ENCODE measurements around the gene DMPK. TPM values are rescaled to one million over a fixed set of nuclear protein-coding genes. Genes with fewer than 3 reads are reported as not detected.

The DMPK gene
- polyA plus RNA-seq, 4 donors: 12.7 to 42.2 (median 21.6) TPM

GRCh38 chr19:45779231-45780145 lies 2.8 kb downstream of the DMPK start:
- DNase-seq (peak; percentile 92 to 94), FAIRE-seq (no peak)
- peaks cover 0 to 50% (median 0%) of the 10 kb centered on the region in 3 donors for H3K36me3 ChIP-seq (ENCODE audit: control insufficient read depth in 3 of 3, insufficient read depth in 2 of 3, low read depth in 1 of 3, low read length in 3 of 3)
- 2 to 11% (median 6%) methylated on average over 46 to 48 of the region's 48 CpGs for WGBS, 3 donors
- H3K9me3 ChIP-seq (ENCODE audit: control insufficient read depth in 2 of 2, insufficient read depth in 1 of 2, low read depth in 1 of 2, low read length in 1 of 2): no peaks in the 10 kb centered on the region
- H3K4me3 ChIP-seq (ENCODE audit: low read depth in 1 of 3, low read length in 3 of 3): peak overlapping the region in 2 of 3 donors; percentile 27 to 34
- H3K27me3 ChIP-seq (ENCODE audit: control insufficient read depth in 3 of 3, insufficient read depth in 3 of 3, low read length in 3 of 3): no peaks in the 10 kb centered on the region
- peaks cover 0 to 33% (median 5%) of the 10 kb centered on the region in 3 donors for H3K4me1 ChIP-seq (ENCODE audit: control insufficient read depth in 3 of 3, insufficient read depth in 2 of 3, low read depth in 1 of 3, low read length in 2 of 3)
- peak overlapping the region in 1 of 3 donors; percentile 46 for H3K27ac ChIP-seq (ENCODE audit: low read depth in 1 of 3, low read length in 2 of 3)

DNA sequence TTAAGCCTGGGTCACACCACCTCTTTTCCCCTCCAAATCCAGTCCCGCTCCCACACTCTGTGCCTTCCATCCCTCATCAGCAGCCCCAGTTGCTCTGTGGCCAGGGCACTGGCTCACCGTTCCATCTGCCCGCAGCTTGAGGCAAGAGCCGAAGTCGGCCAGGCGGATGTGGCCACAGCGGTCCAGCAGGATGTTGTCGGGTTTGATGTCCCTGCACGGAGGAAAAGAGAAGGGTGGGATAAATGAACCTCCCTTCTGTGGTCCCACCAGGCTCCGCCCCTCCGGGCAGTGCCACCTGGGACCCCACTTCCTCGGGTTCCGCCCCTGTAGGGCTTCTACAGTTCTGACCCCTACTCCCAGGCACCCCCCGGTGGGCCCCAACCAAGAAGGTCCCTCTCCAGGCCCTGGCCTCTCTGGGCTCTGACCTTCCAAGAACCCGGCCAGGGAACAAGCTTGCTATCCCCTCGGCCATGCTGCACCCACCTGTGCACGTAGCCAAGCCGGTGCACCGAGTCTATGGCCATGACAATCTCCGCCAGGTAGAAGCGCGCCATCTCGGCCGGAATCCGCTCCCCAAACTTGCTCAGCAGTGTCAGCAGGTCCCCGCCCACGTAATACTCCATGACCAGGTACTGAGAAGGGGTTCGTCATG lies 4.2 kb downstream of the DMPK start:
- H3K4me3 ChIP-seq (ENCODE audit: low read depth in 1 of 3, low read length in 3 of 3): no peak overlapping the region
- peaks cover 0 to 44% (median 0%) of the 10 kb centered on the region in 3 donors for H3K36me3 ChIP-seq (ENCODE audit: control insufficient read depth in 3 of 3, insufficient read depth in 2 of 3, low read depth in 1 of 3, low read length in 3 of 3)
- FAIRE-seq: no peak
- H3K9me3 ChIP-seq (ENCODE audit: control insufficient read depth in 2 of 2, insufficient read depth in 1 of 2, low read depth in 1 of 2, low read length in 1 of 2): no peaks in the 10 kb centered on the region
- H3K27me3 ChIP-seq (ENCODE audit: control insufficient read depth in 3 of 3, insufficient read depth in 3 of 3, low read length in 3 of 3): no peaks in the 10 kb centered on the region
- 89 to 94% (median 90%) methylated on average over 27 to 28 of the region's 28 CpGs for WGBS, 3 donors
- peaks cover 0 to 41% (median 6%) of the 10 kb centered on the region in 3 donors for H3K4me1 ChIP-seq (ENCODE audit: control insufficient read depth in 3 of 3, insufficient read depth in 2 of 3, low read depth in 1 of 3, low read length in 2 of 3)
- DNase-seq: no peak
- no peak overlapping the region for H3K27ac ChIP-seq (ENCODE audit: low read depth in 1 of 3, low read length in 2 of 3)

DNA sequence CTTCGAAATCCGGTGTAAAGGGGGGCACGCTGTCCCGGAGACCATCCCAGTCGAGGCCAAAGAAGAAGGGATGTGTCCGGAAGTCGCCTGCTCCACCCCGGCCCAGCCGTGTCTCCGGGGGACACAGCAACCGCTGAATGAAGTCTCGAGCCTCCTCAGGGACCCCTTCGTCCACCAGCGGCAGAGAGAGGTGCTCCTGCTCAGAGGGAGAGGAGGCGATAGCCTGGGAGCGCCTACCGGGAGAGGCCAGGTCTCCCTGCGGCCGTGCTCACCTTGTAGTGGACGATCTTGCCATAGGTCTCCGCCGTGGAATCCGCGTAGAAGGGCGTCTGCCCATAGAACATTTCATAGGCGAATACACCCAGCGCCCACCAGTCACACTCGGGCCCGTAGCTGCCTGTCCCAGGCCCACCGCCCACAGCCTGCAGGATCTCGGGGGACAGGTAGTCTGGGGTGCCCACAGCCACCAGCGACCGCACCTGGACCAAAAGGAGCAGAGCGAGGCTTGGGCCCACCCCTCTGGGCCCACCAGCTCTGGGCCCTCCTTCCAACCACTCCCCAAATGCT lies 4.8 kb downstream of the DMPK start:
- Histone ChIP-seq H3K4me1 (ENCODE audit: control insufficient read depth in 3 of 3, insufficient read depth in 2 of 3, low read depth in 1 of 3, low read length in 2 of 3) (peaks cover 6 to 48% (median 8%) of the 10 kb centered on the region in 3 donors), H3K9me3 (ENCODE audit: control insufficient read depth in 2 of 2, insufficient read depth in 1 of 2, low read depth in 1 of 2, low read length in 1 of 2) (no peaks in the 10 kb centered on the region), H3K27ac (ENCODE audit: low read depth in 1 of 3, low read length in 2 of 3) (no peak overlapping the region), H3K27me3 (ENCODE audit: control insufficient read depth in 3 of 3, insufficient read depth in 3 of 3, low read length in 3 of 3) (no peaks in the 10 kb centered on the region), H3K36me3 (ENCODE audit: control insufficient read depth in 3 of 3, insufficient read depth in 2 of 3, low read depth in 1 of 3, low read length in 3 of 3) (peaks cover 0 to 48% (median 0%) of the 10 kb centered on the region in 3 donors), H3K4me3 (ENCODE audit: low read depth in 1 of 3, low read length in 3 of 3) (no peak overlapping the region)
- WGBS, 3 donors: 94 to 97% (median 95%) methylated on average over 33 to 34 of the region's 34 CpGs
- DNase-seq (no peak), FAIRE-seq (no peak)

GRCh38 chr19:45774765-45775164 lies 7.5 kb downstream of the DMPK start:
- Histone ChIP-seq H3K9me3 (ENCODE audit: control insufficient read depth in 2 of 2, insufficient read depth in 1 of 2, low read depth in 1 of 2, low read length in 1 of 2) (no peaks in the 10 kb centered on the region), H3K4me3 (ENCODE audit: low read depth in 1 of 3, low read length in 3 of 3) (no peak overlapping the region), H3K27me3 (ENCODE audit: control insufficient read depth in 3 of 3, insufficient read depth in 3 of 3, low read length in 3 of 3) (no peaks in the 10 kb centered on the region), H3K27ac (ENCODE audit: low read depth in 1 of 3, low read length in 2 of 3) (peak overlapping the region in 1 of 3 donors; percentile 21), H3K36me3 (ENCODE audit: control insufficient read depth in 3 of 3, insufficient read depth in 2 of 3, low read depth in 1 of 3, low read length in 3 of 3) (peaks cover 0 to 64% (median 0%) of the 10 kb centered on the region in 3 donors), H3K4me1 (ENCODE audit: control insufficient read depth in 3 of 3, insufficient read depth in 2 of 3, low read depth in 1 of 3, low read length in 2 of 3) (peaks cover 7 to 49% (median 11%) of the 10 kb centered on the region in 3 donors)
- no peak for FAIRE-seq
- DNase-seq: peak in 1 of 2 donors; percentile 64
- WGBS, 3 donors: 77 to 83% (median 80%) methylated on average over 9 of the region's 9 CpGs

- Histone ChIP-seq H3K27me3 (ENCODE audit: control insufficient read depth in 3 of 3, insufficient read depth in 3 of 3, low read length in 3 of 3) (no peaks in the 10 kb centered on the region), H3K36me3 (ENCODE audit: control insufficient read depth in 3 of 3, insufficient read depth in 2 of 3, low read depth in 1 of 3, low read length in 3 of 3) (peaks cover 0 to 56% (median 0%) of the 10 kb centered on the region in 3 donors), H3K4me3 (ENCODE audit: low read depth in 1 of 3, low read length in 3 of 3) (no peak overlapping the region), H3K27ac (ENCODE audit: low read depth in 1 of 3, low read length in 2 of 3) (peak overlapping the region in 2 of 3 donors; percentile 15 to 63), H3K4me1 (ENCODE audit: control insufficient read depth in 3 of 3, insufficient read depth in 2 of 3, low read depth in 1 of 3, low read length in 2 of 3) (peaks cover 3 to 40% (median 11%) of the 10 kb centered on the region in 3 donors), H3K9me3 (ENCODE audit: control insufficient read depth in 2 of 2, insufficient read depth in 1 of 2, low read depth in 1 of 2, low read length in 1 of 2) (no peaks in the 10 kb centered on the region)
- peak; percentile 27 to 48 for DNase-seq
- 4 to 24% (median 12%) methylated on average over 2 of the region's 2 CpGs for WGBS, 3 donors
- FAIRE-seq: no peak
These were observed 8.9 kb downstream of the DMPK start for GRCh38 chr19:45773384-45773783.

DNA sequence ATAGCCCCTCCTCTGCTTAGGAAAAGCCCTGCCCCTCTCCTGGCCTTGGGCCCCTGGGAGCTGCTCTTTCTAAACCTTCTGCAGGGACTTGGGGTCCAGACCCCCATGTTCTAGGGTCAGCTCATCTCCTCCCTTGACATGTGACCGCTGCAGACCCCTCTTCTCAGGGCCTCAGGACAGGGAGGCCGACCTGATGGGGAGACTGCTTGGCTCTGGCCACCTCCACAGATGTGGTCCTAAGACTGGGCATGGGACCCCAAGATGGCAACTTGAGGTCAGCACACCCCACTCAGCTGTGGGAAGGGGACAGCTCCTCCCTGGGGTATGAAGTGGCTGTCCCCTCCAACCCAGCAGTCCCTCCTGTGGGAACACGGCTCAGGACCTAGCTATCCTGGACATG lies 9.4 kb downstream of the DMPK start:
- Histone ChIP-seq H3K27ac (ENCODE audit: low read depth in 1 of 3, low read length in 2 of 3) (peak overlapping the region; percentile 15 to 69 (median 63)), H3K4me3 (ENCODE audit: low read depth in 1 of 3, low read length in 3 of 3) (no peak overlapping the region), H3K9me3 (ENCODE audit: control insufficient read depth in 2 of 2, insufficient read depth in 1 of 2, low read depth in 1 of 2, low read length in 1 of 2) (no peaks in the 10 kb centered on the region), H3K27me3 (ENCODE audit: control insufficient read depth in 3 of 3, insufficient read depth in 3 of 3, low read length in 3 of 3) (no peaks in the 10 kb centered on the region), H3K36me3 (ENCODE audit: control insufficient read depth in 3 of 3, insufficient read depth in 2 of 3, low read depth in 1 of 3, low read length in 3 of 3) (peaks cover 0 to 51% (median 0%) of the 10 kb centered on the region in 3 donors), H3K4me1 (ENCODE audit: control insufficient read depth in 3 of 3, insufficient read depth in 2 of 3, low read depth in 1 of 3, low read length in 2 of 3) (peaks cover 3 to 37% (median 11%) of the 10 kb centered on the region in 3 donors)
- 63 to 89% (median 65%) methylated on average over 3 of the region's 3 CpGs for WGBS, 3 donors
- FAIRE-seq (no peak), DNase-seq (no peak)

DNA sequence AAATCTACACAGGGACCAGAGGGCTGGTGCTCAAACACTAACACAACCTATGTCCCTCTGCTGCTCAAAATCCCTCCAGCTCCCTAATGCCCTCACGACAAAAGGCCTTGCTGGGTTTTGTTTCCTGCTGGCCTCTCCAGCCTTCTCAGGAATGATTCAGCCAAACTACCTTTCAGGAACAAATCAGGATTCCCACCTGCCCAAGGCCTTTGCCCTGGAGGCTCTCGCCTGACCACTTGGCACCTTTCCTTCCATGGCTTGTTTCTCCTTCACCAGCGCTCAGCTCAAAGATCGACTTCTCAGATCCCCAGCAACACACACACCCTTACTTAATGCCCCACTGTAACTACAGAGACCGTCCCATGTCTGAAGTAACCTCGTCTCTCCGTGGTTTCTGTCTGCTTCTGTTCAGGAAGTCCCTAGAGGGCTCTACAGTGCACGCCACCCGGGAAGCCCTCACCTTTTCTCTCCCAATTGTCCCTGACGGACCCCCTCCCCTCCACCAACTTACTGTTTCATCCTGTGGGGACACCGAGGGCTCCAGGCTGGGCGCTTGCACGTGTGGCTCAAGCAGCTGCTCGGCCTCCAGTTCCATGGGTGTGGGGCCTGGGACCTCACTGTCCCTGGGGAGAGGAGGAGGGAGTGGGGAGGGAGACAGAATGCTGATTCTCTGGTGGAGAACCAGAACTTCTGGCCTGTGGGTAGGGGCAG lies 10.0 kb downstream of the DMPK start:
- Histone ChIP-seq H3K27ac (ENCODE audit: low read depth in 1 of 3, low read length in 2 of 3) (peak overlapping the region; percentile 15 to 69 (median 63)), H3K9me3 (ENCODE audit: control insufficient read depth in 2 of 2, insufficient read depth in 1 of 2, low read depth in 1 of 2, low read length in 1 of 2) (no peaks in the 10 kb centered on the region), H3K36me3 (ENCODE audit: control insufficient read depth in 3 of 3, insufficient read depth in 2 of 3, low read depth in 1 of 3, low read length in 3 of 3) (peaks cover 0 to 45% (median 0%) of the 10 kb centered on the region in 3 donors), H3K27me3 (ENCODE audit: control insufficient read depth in 3 of 3, insufficient read depth in 3 of 3, low read length in 3 of 3) (peaks cover 0 to 2% (median 0%) of the 10 kb centered on the region in 3 donors), H3K4me3 (ENCODE audit: low read depth in 1 of 3, low read length in 3 of 3) (peak overlapping the region in 1 of 3 donors; percentile 45), H3K4me1 (ENCODE audit: control insufficient read depth in 3 of 3, insufficient read depth in 2 of 3, low read depth in 1 of 3, low read length in 2 of 3) (peaks cover 3 to 41% (median 11%) of the 10 kb centered on the region in 3 donors)
- no peak for FAIRE-seq
- DNase-seq: peak; percentile 26 to 86
- WGBS, 3 donors: 19 to 57% (median 31%) methylated on average over 14 of the region's 14 CpGs

Measured in small intestine (tissue), 7 donors.